Jurkat, Clone E6-1 (cell line): ENCODE measurements around the gene HPD. TPM values are rescaled to one million over a fixed set of nuclear protein-coding genes. Genes with fewer than 3 reads are reported as not detected.
"Not testable (repeated sequence)": the region's sequence is repeated elsewhere in the genome, so short reads cannot be mapped to it uniquely, and the experiment has no call there.

Experiments used
- DNase-seq: peaks from one replicate; pipeline ENCODE4 v3.0.0-alpha.2; 2011; ENCODE audit warnings: low read depth, low spot score
- H3K4me3 ChIP-seq: 2 replicates; pipeline ENCODE4 v1.5.1; 2011; ENCODE audit warnings: mild to moderate bottlenecking, low read length, control low read depth, moderate library complexity
- polyA plus RNA-seq: library from polyadenylated mRNA; unstranded; fragments of >200 nt; gene quantifications from one replicate; pipeline ENCODE4 v1.2.1, GENCODE V29; 2012; ENCODE audit warnings: missing spikeins; ENCODE audit not compliant: insufficient read length, insufficient read depth

Gene HPD
- polyA plus RNA-seq: not detected

- H3K4me3 ChIP-seq: no peak within 1 kb of the TSS
- DNase-seq: no peak
These were observed at the start of gene HPD for GRCh38 chr12:121858662-121859572. HPD (minus strand) TSS chr12:121858859; CDS start chr12:121858823, 36 bp downstream.

GRCh38 chr12:121905746-121906145, 47.1 kb upstream of the HPD start:
- no peak overlapping the region for H3K4me3 ChIP-seq
- DNase-seq: no peak

GRCh38 chr12:121903202-121903601, 44.5 kb upstream of the HPD start:
- no peak overlapping the region for H3K4me3 ChIP-seq
- DNase-seq: no peak

- H3K4me3 ChIP-seq: no peak overlapping the region
- no peak for DNase-seq
These were observed 40.9 kb upstream of the HPD start for GRCh38 chr12:121899590-121899989.

GRCh38 chr12:121898287-121898686, 39.6 kb upstream of the HPD start:
- no peak for DNase-seq
- no peak overlapping the region for H3K4me3 ChIP-seq

DNA sequence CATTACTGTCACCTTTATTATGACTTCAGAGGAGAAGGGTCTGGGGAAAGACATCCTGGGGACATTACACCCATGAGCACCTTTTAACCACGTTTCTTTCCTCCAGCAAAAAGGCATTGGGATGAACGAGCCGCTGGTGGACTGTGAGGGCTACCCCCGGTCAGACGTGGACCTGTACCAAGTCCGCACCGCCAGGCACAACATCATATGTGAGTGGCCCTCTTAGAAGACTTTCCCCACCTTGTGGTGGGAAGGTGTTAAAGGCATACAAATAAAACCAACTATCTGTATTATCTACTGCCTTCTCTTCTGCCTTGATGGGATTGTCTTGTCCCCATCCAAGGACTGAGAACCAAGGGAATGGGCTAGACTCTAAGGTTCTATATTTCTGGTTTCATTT, 36.0 kb upstream of the HPD start:
- no peak overlapping the region for H3K4me3 ChIP-seq
- peak; percentile 29 for DNase-seq

DNA sequence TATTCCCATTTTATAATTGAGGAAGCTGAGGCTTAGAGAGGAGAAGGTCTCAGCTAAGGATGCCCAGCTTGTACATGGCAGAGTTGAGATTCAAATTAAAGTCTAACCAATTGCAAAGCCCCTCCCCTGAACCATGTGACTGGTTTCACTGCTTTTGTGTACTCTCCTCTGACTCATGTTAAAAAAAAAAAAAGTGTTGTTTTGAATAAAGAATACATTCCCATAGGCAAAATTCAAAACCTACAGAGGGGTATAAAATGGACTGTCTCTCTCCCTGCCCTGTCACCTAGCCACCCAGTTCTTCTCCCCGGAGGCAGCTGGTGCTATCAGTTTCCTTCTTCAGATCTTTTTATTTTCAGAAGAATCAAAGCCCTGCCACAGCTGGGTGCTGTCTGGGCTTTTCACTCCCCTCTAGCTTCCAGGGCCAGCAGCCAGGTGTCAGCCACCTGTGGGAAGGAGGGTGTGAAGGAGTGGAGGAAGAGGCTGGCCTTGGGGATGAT, 35.4 kb upstream of the HPD start:
- DNase-seq: peak; percentile 65
- H3K4me3 ChIP-seq: no peak overlapping the region

DNA sequence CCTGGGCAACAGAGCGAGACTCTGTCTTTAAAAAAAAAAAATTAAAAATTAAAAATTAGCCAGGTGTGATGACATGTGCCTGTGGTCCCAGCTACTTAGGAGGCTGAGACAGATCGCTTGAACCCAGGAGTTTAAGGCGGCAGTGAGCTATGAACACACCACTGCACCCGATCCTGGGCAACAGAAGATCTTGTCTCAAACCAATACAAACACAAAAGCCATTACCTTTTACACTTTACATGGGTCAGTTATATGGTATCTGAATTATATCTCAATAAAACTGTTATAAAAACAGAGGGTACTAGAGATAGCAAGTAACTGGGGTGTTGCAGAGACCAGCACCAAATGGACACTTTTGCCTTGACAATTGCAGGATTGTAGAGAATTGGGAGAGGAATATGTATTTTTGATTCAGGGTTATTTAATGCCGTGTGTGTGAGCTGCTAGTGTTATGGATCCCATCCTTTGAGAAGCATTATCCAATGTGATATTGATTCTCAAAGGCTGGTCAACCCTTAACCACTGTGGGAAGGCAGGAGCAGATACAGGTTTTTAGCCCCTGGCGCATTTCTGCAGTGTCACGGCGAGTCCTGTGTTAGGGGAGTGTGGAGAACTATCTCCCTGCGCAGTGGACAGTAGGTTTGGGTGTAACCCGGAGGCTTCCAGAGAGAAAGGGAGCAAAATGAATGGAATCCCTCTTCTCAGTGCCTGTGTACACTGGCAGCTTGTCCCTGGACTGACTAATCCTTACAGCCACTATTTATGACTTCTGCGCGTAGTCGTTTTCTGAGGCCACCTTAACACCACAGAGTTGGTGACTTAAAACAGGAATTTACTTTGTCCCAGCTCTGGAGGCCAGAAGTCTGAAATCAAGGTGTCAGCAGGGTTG, 34.3 kb upstream of the HPD start:
- H3K4me3 ChIP-seq: no peak overlapping the region

DNA sequence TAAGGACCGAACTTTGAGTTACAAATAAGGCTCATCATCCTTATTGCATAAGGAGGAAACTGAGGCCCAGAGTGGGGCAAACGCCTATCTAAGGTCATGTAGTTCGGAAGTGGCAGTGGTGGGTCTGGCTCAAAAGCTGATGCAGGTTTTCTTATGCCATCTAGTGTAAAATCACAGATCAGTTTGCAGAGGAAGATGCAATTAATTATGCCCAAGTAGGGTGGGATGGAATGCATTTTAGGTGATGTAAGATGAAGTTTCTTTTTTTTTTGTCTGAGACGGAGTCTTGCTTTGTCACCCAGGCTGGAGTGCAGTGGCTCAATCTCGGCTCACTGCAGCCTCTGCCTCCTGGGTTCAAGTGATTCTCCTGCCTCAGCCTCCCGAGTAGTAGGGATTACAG, 31.0 kb upstream of the HPD start:
- not testable (repeated sequence) for DNase-seq
- peak overlapping the region; percentile 75 for H3K4me3 ChIP-seq

More for the DNA sequence above, 34.3 kb upstream of the HPD start:
- no peak for DNase-seq

DNA sequence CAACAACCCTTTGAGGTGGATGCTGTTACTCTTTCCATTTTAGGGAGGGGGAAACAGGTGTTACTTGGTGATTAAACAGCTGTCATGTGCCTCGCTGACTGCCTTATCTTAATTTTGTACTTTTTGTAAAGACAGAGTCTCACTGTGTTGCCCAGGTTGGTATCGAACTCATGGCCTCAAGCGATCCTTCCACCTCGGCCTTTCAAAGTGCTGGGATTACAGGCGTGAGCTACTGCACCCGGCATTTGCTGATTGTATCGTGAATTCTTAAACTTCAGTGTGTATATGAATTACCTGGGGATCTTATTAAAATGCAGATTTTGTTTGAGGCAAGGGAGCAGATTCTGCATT, 30.6 kb upstream of the HPD start:
- peak overlapping the region; percentile 75 for H3K4me3 ChIP-seq
- no peak for DNase-seq

DNA sequence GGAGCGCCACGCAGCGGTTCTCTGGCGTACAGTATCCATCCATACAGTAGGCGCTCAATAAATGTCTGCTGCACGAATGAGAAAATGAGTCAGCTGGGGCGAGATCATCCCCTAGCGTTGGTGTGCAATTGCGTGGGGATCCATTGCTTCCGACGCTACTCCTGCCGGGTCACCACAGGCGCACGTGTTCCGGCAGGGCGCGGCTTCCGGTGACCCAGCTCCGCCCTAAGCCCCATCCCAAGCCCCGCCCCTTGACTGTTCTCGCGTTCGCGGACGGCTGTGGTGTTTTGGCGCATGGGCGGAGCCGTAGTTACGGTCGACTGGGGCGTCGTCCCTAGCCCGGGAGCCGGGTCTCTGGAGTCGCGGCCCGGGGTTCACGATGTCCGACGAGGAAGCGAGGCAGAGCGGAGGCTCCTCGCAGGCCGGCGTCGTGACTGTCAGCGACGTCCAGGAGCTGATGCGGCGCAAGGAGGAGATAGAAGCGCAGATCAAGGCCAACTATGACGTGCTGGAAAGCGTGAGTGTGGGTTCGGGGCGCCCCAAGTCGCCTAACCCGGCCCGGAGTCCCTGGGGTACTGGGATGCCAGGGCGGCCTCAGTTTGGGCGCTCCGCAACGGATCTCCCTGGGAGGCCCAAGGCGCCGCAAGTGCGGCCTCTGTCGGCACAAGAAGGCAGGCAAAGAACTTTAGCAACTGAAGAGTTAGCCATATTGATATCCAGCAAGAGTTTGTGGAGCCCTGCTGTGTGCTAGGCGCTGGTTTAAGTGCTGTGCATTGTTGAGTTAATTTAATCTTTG, 30.0 kb upstream of the HPD start, which contains the start of gene PSMD9:
Gene PSMD9, plus strand, starts transcription at position 313 of the 796 bp plus-strand sequence. Its CDS starts 67 bp downstream, at position 380.
- peak within 1 kb of the TSS; percentile 75 for H3K4me3 ChIP-seq
- DNase-seq: peak; percentile 97

- peak overlapping the region; percentile 75 for H3K4me3 ChIP-seq
- DNase-seq: no peak
These were observed 29.4 kb upstream of the HPD start for GRCh38 chr12:121888083-121888477.

GRCh38 chr12:121885129-121885528, 26.5 kb upstream of the HPD start:
- DNase-seq, H3K4me3 ChIP-seq: not testable (repeated sequence)

DNA sequence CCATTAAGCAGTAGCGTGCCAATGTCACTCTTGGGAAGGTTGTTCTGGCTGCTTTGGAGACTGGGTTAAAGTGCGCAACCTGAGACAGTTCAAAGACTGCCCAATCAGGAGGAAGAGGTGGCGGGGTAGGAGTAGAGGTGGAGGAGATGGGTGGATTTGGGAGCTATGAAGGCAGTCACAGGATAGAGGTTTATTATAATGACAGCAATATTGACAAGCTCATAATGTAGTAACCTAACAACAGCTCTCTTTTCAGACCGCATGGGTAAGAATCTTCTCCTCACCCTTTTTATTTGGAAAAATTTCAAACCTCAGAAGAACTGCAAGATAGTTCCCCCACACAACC, 24.6 kb upstream of the HPD start:
- DNase-seq: no peak
- H3K4me3 ChIP-seq: no peak overlapping the region

DNA sequence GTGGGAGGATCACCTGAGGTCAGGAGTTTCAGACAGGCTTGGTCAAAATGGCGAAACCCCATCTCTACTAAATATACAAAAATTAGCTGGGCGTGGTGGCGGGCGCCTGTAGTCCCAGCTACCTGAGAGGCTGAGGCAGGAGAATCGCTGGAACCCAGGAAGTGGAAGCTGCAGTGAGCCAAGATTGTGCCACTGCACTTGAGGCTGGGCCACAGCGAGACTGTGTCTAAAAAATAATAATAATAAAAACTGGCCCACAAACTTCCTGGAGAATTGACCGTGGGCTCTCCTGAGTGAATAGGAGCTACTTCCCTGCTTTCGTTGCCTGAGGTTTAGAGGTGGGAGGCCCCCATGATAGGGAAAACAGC, 17.4 kb upstream of the HPD start:
- DNase-seq, H3K4me3 ChIP-seq: not testable (repeated sequence)

GRCh38 chr12:121875582-121875981, 16.9 kb upstream of the HPD start:
- DNase-seq: no peak
- no peak overlapping the region for H3K4me3 ChIP-seq

GRCh38 chr12:121874071-121874470, 15.4 kb upstream of the HPD start:
- no peak for DNase-seq
- no peak overlapping the region for H3K4me3 ChIP-seq

- no peak for DNase-seq
These were observed 14.5 kb upstream of the HPD start for GRCh38 chr12:121873216-121873569.

DNA sequence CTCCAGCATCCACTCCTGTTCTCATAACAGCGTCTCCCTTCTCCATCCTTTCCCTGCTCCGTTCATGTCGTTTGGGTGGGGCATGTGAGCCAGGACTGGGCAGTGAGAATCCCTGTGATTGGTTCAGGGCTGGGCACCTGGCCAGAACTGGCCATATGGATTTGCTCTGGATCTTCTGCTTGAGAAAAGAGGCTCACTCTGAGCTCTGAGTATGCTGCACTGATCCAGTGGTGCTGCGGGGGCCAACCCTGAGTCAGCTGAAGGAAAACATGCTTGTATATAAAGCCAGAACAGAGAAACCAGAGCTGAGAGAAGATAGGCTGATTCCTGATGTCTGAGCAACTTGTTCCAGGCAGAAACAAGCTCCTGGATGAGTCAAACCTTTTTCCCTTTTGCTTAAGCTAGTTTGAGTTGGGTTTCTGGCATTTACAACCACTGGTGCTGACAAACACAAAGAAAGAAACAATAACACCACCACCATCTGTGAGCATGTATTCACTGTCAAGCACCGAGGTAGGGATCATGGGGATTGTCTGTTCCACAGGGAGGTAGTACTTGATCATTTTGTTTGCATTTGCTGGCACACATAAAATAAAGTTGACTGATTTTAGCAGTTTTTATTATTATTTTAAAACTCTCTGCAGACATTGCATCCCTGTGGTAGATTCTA, 14.0 kb upstream of the HPD start:
- no peak overlapping the region for H3K4me3 ChIP-seq
- DNase-seq: no peak

More at GRCh38 chr12:121873216-121873569, 14.5 kb upstream of the HPD start:
- H3K4me3 ChIP-seq: no peak overlapping the region
